DOHH2 (cell line): Measurements from ENCODE around the gene SLC25A6.

ENCODE experiments used
- CTCF ChIP-seq: fragments of 200-600 bp; sonication (generic); IDR thresholded peaks from one replicate; pipeline ENCODE4 v1.5.1; 2014; ENCODE audit warnings: antibody characterized with exemption, mild to moderate bottlenecking, low read depth, low read length; ENCODE audit not compliant: poor library complexity, severe bottlenecking
- EZH2phosphoT487 ChIP-seq: fragments of 200-600 bp; sonication (generic); IDR thresholded peaks from 2 replicates; pipeline ENCODE4 v1.6.1; 2017; ENCODE audit warnings: borderline replicate concordance, mild to moderate bottlenecking, antibody characterized with exemption, low read length, moderate library complexity, mixed read lengths

GRCh38 chrX:1341545-1342184 lies 50.2 kb downstream of the SLC25A6 start:
- TF ChIP-seq CTCF (no peak), EZH2phosphoT487 (no peak)
